HEK293T (cell line): Measurements from ENCODE around the gene TNFRSF18.

Experiments used
- ARNT ChIP-seq: fragments of 450-650 bp; IDR thresholded peaks from 2 replicates; pipeline ENCODE4 v1.6.1; 2017; ENCODE audit warnings: mild to moderate bottlenecking
- BHLHE40 ChIP-seq: fragments of 450-650 bp; IDR thresholded peaks from 2 replicates; pipeline ENCODE4 v1.6.1; 2016; ENCODE audit warnings: mild to moderate bottlenecking, moderate library complexity, borderline replicate concordance
- ELF4 ChIP-seq: fragments of 450-650 bp; IDR thresholded peaks from 2 replicates; pipeline ENCODE4 v1.6.1; 2017; ENCODE audit warnings: antibody characterized with exemption
- FOXA1 ChIP-seq: fragments of 450-650 bp; IDR thresholded peaks from 2 replicates; pipeline ENCODE4 v1.6.1; 2016; ENCODE audit warnings: mild to moderate bottlenecking
- FOXM1 ChIP-seq: fragments of 450-650 bp; IDR thresholded peaks from 2 replicates; pipeline ENCODE4 v1.6.1; 2017; ENCODE audit warnings: mild to moderate bottlenecking, borderline replicate concordance
- HDGF ChIP-seq: fragments of 450-650 bp; IDR thresholded peaks from 2 replicates; pipeline ENCODE4 v1.6.1; 2017; ENCODE audit warnings: antibody characterized with exemption, borderline replicate concordance
- L3MBTL2 ChIP-seq: fragments of 450-650 bp; conservative IDR thresholded peaks from 2 replicates; pipeline ENCODE4 v1.6.1; 2016; ENCODE audit warnings: mild to moderate bottlenecking
- SP1 ChIP-seq: fragments of 450-650 bp; IDR thresholded peaks from 2 replicates; pipeline ENCODE4 v1.6.1; 2017
- ZNF384 ChIP-seq: fragments of 450-650 bp; IDR thresholded peaks from 2 replicates; pipeline ENCODE4 v1.6.1; 2016

GRCh38 chr1:1185101-1185765 is 21.2 kb downstream of the TNFRSF18 start:
- TF ChIP-seq BHLHE40: no peak
- no peak for TF ChIP-seq ARNT
- TF ChIP-seq FOXM1: no peak
- no peak for TF ChIP-seq SP1
- no peak for TF ChIP-seq FOXA1
- TF ChIP-seq ELF4: no peak
- no peak for TF ChIP-seq HDGF
- no peak for TF ChIP-seq L3MBTL2
- TF ChIP-seq ZNF384: no peak
